BLaER1 treated with 17β-estradiol and CSF1 and Interleukin-3, amounts not matched to agents 10 nM and 100 nM (cell line): ENCODE measurements around the gene POLR2M.
A peak's percentile ranks its signal among the peaks of the same experiment; 100 is the strongest.

Experiments used
- H3K27ac ChIP-seq, 11 experiments: shearing (Covaris generic); formaldehyde crosslinking; 2 replicates each; pipeline ENCODE4 v1.8.1; 2022
- H3K27me3 ChIP-seq, 11 experiments: shearing (Covaris generic); formaldehyde crosslinking; 2 replicates each; pipeline ENCODE4 v1.8.1; 2022
- H3K36me3 ChIP-seq, 11 experiments: shearing (Covaris generic); formaldehyde crosslinking; 2 replicates each; pipeline ENCODE4 v1.8.1; 2022
- H3K4me1 ChIP-seq, 10 experiments: shearing (Covaris generic); formaldehyde crosslinking; 2 replicates each; pipeline ENCODE4 v1.8.1; 2022
- H3K4me2 ChIP-seq, 11 experiments: shearing (Covaris generic); formaldehyde crosslinking; 2 replicates each; pipeline ENCODE4 v1.8.1; 2022
- H3K4me3 ChIP-seq, 10 experiments: shearing (Covaris generic); formaldehyde crosslinking; 2 replicates each; pipeline ENCODE4 v1.8.1; 2022
- H3K9ac ChIP-seq, 11 experiments: shearing (Covaris generic); formaldehyde crosslinking; 2 replicates each; pipeline ENCODE4 v1.8.1; 2022
- H3K9me3 ChIP-seq, 11 experiments: shearing (Covaris generic); formaldehyde crosslinking; replicated peaks in 1 of 11; 2 replicates each; pipeline ENCODE4 v1.8.1; 2022
- H4K20me1 ChIP-seq, 11 experiments: shearing (Covaris generic); formaldehyde crosslinking; 2 replicates each; pipeline ENCODE4 v1.8.1; 2022
- Cebpa-rat ChIP-seq, 11 experiments: shearing (Covaris generic); IDR thresholded peaks; 2 replicates each; pipeline ENCODE4 v1.8.1; 2022

The POLR2M gene

GRCh38 chr15:57690341-57690966 lies 16.1 kb upstream of the POLR2M start:
- Histone ChIP-seq H3K27ac (no peak overlapping the region), H3K9me3 (no peaks in the 10 kb centered on the region), H3K4me1 (no peaks in the 10 kb centered on the region), H3K27me3 (no peaks in the 10 kb centered on the region), H3K9ac (no peak overlapping the region), H3K36me3 (no peaks in the 10 kb centered on the region), H3K4me3 (no peak overlapping the region), H3K4me2 (no peak overlapping the region), H4K20me1 (no peaks in the 10 kb centered on the region)
- TF ChIP-seq Cebpa-rat (IDR thresholded peaks at IDR 0.05): no peak

DNA sequence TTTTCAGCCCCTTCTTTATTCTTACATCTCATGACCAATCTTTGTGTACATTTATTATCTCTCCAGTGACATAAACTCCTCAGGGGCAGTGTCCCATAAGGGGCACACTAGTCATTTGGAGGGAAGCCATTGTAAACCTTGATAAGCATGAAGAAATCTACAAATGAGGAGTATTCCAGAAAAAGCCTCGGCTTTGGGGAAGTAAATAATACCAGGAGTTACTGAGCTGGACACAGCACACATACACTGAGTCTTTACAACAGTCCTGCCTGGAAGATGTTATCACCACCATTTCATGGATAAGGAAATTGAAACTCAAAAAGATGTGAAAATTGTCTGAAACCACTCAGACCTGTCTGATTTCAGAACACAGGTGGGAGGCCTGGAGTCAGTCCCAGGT lies 15.4 kb upstream of the POLR2M start:
- no peak overlapping the region for H3K4me2 ChIP-seq
- TF ChIP-seq Cebpa-rat (IDR thresholded peaks at IDR 0.05): no peak
- no peak overlapping the region for H3K9ac ChIP-seq
- no peak overlapping the region for H3K27ac ChIP-seq
- H3K4me1 ChIP-seq: no peaks in the 10 kb centered on the region
- no peaks in the 10 kb centered on the region for H3K36me3 ChIP-seq
- H3K9me3 ChIP-seq: no peaks in the 10 kb centered on the region
- no peaks in the 10 kb centered on the region for H3K27me3 ChIP-seq
- H4K20me1 ChIP-seq: no peaks in the 10 kb centered on the region
- H3K4me3 ChIP-seq: no peak overlapping the region

DNA sequence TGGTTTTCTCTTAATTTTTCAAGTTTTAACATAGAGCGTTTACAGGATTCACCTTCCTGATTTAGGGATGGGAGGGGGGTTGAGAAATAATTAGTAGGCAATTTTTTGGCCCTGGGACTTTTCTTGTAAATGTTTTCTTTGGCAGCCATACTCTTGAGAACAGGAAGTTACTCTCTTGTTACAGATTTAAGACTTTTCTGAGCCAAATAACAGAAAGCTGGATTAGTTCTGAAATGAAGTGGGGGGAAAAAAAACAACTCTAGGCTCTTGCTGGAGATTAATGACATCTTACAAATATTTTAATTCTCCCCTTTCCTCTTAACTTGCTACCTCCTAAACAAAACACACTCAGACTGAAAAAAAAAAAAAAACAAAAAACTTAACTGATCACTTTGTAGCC lies 13.8 kb upstream of the POLR2M start:
- Histone ChIP-seq H3K4me1 (no peaks in the 10 kb centered on the region), H3K4me3 (no peak overlapping the region), H3K9me3 (no peaks in the 10 kb centered on the region), H4K20me1 (no peaks in the 10 kb centered on the region), H3K9ac (no peak overlapping the region), H3K36me3 (no peaks in the 10 kb centered on the region), H3K27ac (no peak overlapping the region), H3K4me2 (no peak overlapping the region), H3K27me3 (no peaks in the 10 kb centered on the region)
- TF ChIP-seq Cebpa-rat (IDR thresholded peaks at IDR 0.05): no peak

- Histone ChIP-seq H4K20me1 (no peaks in the 10 kb centered on the region), H3K27ac (no peak overlapping the region), H3K36me3 (no peaks in the 10 kb centered on the region), H3K4me2 (no peak overlapping the region), H3K4me1 (no peaks in the 10 kb centered on the region), H3K27me3 (no peaks in the 10 kb centered on the region), H3K9me3 (no peaks in the 10 kb centered on the region), H3K4me3 (no peak overlapping the region), H3K9ac (no peak overlapping the region)
- no peak for TF ChIP-seq Cebpa-rat (IDR thresholded peaks at IDR 0.05)
Measured at GRCh38 chr15:57694279-57694678, 12.2 kb upstream of the POLR2M start.

- no peaks in the 10 kb centered on the region for H3K36me3 ChIP-seq
- H4K20me1 ChIP-seq: no peaks in the 10 kb centered on the region
- no peaks in the 10 kb centered on the region for H3K9me3 ChIP-seq
- no peaks in the 10 kb centered on the region for H3K4me1 ChIP-seq
- no peak overlapping the region for H3K27ac ChIP-seq
- no peak overlapping the region for H3K4me3 ChIP-seq
- no peaks in the 10 kb centered on the region for H3K27me3 ChIP-seq
- no peak overlapping the region for H3K4me2 ChIP-seq
- TF ChIP-seq Cebpa-rat (IDR thresholded peaks at IDR 0.05): no peak
- no peak overlapping the region for H3K9ac ChIP-seq
Measured at GRCh38 chr15:57696146-57696545, 10.4 kb upstream of the POLR2M start.

GRCh38 chr15:57697588-57697987 lies 8.9 kb upstream of the POLR2M start:
- no peak overlapping the region for H3K4me3 ChIP-seq
- TF ChIP-seq Cebpa-rat (IDR thresholded peaks at IDR 0.05): no peak

GRCh38 chr15:57698243-57698642 lies 8.3 kb upstream of the POLR2M start:
- TF ChIP-seq Cebpa-rat (IDR thresholded peaks at IDR 0.05): no peak
- Histone ChIP-seq H3K9ac (no peak overlapping the region), H3K36me3 (no peaks in the 10 kb centered on the region), H3K4me2 (no peak overlapping the region), H3K4me1 (no peaks in the 10 kb centered on the region; a peak in 1 of 20 replicates), H3K4me3 (no peak overlapping the region), H3K9me3 (no peaks in the 10 kb centered on the region), H3K27ac (no peak overlapping the region), H3K27me3 (no peaks in the 10 kb centered on the region), H4K20me1 (no peaks in the 10 kb centered on the region)

More at GRCh38 chr15:57697588-57697987, 8.9 kb upstream of the POLR2M start:
- Histone ChIP-seq H3K4me1 (no peaks in the 10 kb centered on the region), H3K9ac (no peak overlapping the region), H3K27ac (no peak overlapping the region), H3K36me3 (no peaks in the 10 kb centered on the region), H4K20me1 (no peaks in the 10 kb centered on the region), H3K4me2 (no peak overlapping the region), H3K27me3 (no peaks in the 10 kb centered on the region), H3K9me3 (no peaks in the 10 kb centered on the region)

DNA sequence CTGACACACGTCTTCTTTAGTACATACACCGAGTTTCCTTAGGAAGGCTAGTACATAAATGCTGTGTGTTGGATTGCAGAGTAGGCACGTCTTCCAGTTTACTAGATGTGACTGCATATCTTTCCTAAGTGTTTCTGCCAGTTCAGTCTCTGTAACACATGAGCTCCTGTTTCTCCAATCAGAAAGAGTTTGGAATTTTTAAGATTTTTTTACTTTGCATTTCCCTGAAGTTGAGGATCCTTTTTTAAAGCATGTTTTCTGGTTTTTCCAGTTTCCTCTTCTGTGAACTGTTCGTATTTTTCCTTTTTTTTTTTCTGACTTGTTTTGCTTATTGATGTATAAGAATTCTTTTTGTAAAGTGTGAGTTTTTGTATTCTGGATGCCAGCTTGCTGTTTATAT lies 7.5 kb upstream of the POLR2M start:
- Histone ChIP-seq H3K9ac (no peak overlapping the region), H3K27me3 (no peaks in the 10 kb centered on the region), H3K4me2 (no peak overlapping the region), H3K4me1 (no peaks in the 10 kb centered on the region; a peak in 1 of 20 replicates), H3K36me3 (no peaks in the 10 kb centered on the region), H3K9me3 (no peaks in the 10 kb centered on the region), H3K27ac (no peak overlapping the region), H3K4me3 (no peak overlapping the region), H4K20me1 (no peaks in the 10 kb centered on the region)
- no peak for TF ChIP-seq Cebpa-rat (IDR thresholded peaks at IDR 0.05)

GRCh38 chr15:57703387-57703786 lies 3.1 kb upstream of the POLR2M start:
- Histone ChIP-seq H3K4me2 (0 out of 22 replicates have a peak overlapping the region, but pooled peaks of 3 of the 11 experiments have one; percentile 0 to 9 (median 1)), H3K4me3 (no peak overlapping the region), H3K27me3 (no peaks in the 10 kb centered on the region), H3K9me3 (no peaks in the 10 kb centered on the region), H3K4me1 (peaks cover 9 to 15% (median 14%) of the 10 kb centered on the region in 10 experiments; a peak in 19 of 20 replicates), H3K27ac (no peak overlapping the region), H3K9ac (no peak overlapping the region), H4K20me1 (peaks cover 0 to 6% (median 0%) of the 10 kb centered on the region in 11 experiments; a peak in 5 of 22 replicates), H3K36me3 (0 out of 22 replicates have a peak, but pooled peaks cover 0 to 2% (median 0%) of the 10 kb centered on the region in 11 experiments)
- TF ChIP-seq Cebpa-rat (IDR thresholded peaks at IDR 0.05): no peak

DNA sequence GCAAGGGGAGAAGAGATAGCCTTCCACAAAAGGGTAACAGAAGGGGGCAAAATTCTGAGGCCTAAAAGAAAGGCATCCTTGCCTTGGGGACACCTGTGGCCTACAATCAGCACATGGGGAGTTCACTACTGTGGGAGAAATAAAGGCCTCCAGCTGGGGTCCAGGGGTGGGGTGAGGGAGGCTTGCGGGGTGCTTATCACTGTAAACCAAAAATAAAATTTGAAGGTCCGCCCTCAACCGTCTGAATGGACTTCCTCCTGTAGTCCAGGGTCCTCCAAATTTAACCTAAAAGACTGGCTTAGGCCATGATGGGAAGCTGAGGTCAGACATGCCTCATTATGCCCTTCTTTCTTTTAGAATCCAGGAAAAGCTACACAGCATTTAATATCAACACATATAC lies 2.1 kb upstream of the POLR2M start:
- Histone ChIP-seq H3K27me3 (no peaks in the 10 kb centered on the region), H3K36me3 (peaks cover 5 to 13% (median 7%) of the 10 kb centered on the region in 11 experiments; a peak in 21 of 22 replicates), H4K20me1 (peaks cover 0 to 15% (median 6%) of the 10 kb centered on the region in 11 experiments; a peak in 7 of 22 replicates)

More for the DNA sequence above, 2.1 kb upstream of the POLR2M start:
- no peak overlapping the region for H3K27ac ChIP-seq
- no peak overlapping the region for H3K4me3 ChIP-seq
- no peak overlapping the region for H3K4me2 ChIP-seq
- peaks cover 13 to 24% (median 22%) of the 10 kb centered on the region in 10 experiments; a peak in 19 of 20 replicates for H3K4me1 ChIP-seq
- H3K9me3 ChIP-seq: no peaks in the 10 kb centered on the region
- no peak overlapping the region for H3K9ac ChIP-seq
- no peak for TF ChIP-seq Cebpa-rat (IDR thresholded peaks at IDR 0.05)
